22Rv1 (cell line): ENCODE data around the gene VAX1.
"Not testable (repeated sequence)": the region's sequence is repeated elsewhere in the genome, so short reads cannot be mapped to it uniquely, and the experiment has no call there.

Experiments
- H3K27ac ChIP-seq: fragments of 450-650 bp; 2 replicates; pipeline ENCODE4 v1.5.1; 2017
- ZFX ChIP-seq: fragments of 450-650 bp; IDR thresholded peaks from 2 replicates; pipeline ENCODE4 v1.6.1; 2017; ENCODE audit warnings: antibody characterized with exemption, borderline replicate concordance
- TF ChIP-seq, protein P1 (sequence below): fragments of 450-650 bp; IDR thresholded peaks from 2 replicates; pipeline ENCODE4 v1.5.1; 2017; ENCODE audit warnings: mild to moderate bottlenecking

Gene VAX1

DNA sequence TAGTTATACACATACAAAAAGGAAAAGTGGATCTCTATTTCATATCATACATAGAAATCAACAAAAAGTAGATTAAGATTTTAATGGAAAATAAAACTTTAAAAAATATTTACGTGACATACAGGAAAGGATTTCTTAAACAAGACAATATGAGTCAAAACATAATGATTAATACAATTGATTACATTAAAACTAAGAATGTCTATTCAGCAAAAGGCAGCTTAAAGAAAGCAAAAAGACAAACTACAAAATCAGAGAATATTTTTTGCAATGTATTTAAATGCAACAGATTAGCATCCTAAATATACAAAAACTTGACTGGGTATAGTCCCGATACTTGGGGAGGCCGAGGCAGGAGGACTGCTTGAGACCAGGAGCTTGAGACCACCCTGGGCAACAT lies 50.5 kb downstream of the VAX1 start:
- no peak for TF ChIP-seq ZFX
- TF ChIP-seq, protein P1, sequence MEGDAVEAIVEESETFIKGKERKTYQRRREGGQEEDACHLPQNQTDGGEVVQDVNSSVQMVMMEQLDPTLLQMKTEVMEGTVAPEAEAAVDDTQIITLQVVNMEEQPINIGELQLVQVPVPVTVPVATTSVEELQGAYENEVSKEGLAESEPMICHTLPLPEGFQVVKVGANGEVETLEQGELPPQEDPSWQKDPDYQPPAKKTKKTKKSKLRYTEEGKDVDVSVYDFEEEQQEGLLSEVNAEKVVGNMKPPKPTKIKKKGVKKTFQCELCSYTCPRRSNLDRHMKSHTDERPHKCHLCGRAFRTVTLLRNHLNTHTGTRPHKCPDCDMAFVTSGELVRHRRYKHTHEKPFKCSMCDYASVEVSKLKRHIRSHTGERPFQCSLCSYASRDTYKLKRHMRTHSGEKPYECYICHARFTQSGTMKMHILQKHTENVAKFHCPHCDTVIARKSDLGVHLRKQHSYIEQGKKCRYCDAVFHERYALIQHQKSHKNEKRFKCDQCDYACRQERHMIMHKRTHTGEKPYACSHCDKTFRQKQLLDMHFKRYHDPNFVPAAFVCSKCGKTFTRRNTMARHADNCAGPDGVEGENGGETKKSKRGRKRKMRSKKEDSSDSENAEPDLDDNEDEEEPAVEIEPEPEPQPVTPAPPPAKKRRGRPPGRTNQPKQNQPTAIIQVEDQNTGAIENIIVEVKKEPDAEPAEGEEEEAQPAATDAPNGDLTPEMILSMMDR = no peak
- H3K27ac ChIP-seq = no peak overlapping the region

DNA sequence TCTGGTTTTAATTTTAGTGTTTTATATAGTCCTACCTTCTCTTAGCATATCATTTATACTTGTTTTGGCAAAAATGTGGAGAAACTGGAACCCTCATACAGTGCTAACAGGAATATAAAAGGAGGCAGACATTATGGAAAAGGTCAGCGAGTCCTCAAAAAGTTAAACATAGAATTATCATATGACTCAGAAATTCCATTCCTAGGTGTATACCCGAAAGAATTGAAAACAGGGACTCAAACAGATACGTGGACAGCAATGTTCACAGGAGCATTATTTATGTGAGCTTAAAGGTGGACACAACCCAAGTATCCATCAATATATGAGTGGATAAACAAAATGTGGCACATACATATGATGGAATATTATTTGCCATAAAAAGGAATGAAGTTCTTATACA lies 51.5 kb downstream of the VAX1 start:
- H3K27ac ChIP-seq = no peak overlapping the region
- TF ChIP-seq, protein P1 = no peak
- TF ChIP-seq ZFX = no peak

DNA sequence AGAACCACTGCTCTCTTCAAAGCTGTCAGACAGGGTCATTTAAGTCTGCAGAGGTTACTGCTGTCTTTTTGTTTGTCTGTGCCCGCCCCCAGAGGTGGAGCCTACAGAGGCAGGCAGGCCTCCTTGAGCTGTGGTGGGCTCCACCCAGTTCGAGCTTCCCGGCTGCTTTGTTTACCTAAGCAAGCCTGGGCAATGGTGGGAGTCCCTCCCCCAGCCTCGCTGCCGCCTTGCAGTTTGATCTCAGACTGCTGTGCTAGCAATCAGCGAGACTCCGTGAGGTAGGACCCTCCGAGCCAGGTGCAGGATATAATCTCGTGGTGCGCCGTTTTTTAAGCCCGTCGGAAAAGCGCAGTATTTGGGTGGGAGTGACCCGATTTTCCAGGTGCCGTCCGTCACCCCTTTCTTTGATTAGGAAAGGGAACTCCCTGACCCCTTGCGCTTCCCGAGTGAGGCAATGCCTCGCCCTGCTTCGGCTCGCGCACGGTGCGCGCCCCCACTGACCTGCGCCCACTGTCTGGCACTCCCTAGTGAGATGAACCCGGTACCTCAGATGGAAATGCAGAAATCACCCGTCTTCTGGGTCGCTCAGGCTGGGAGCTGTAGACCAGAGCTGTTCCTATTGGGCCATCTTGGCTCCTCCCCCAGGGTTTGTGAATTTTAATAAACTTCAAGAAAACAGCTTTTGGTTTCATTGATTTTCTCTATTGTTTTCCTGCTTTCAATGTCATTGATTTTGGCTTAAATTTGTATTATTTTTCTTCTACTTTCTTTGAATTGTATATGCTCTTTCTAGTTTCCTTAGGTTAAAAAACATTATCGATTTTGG lies 53.4 kb downstream of the VAX1 start:
- H3K27ac ChIP-seq = not testable (repeated sequence)
